ENCODE results near the gene LHPP. TPM values are rescaled to one million over a fixed set of nuclear protein-coding genes. Genes with fewer than 3 reads are reported as not detected.

The LHPP gene
- total RNA-seq, 2 donors from 2014 or later: 4.9 to 9.9 TPM

GRCh38 chr10:124525751-124526600 lies 64.4 kb downstream of the LHPP start:
- no peaks in the 10 kb centered on the region for H3K36me3 ChIP-seq (replicated peaks in 1 of 2; ENCODE audit: insufficient read depth in 1 of 2, low read depth in 2 of 2)
- no peaks in the 10 kb centered on the region for H3K9me3 ChIP-seq
- intact Hi-C loops (cut with DNase I): loop anchor here (10.0 kb wide), 1 partner anchor 299 kb away; no protein-coding TSS in a partner anchor
- peaks cover 29% of the 10 kb centered on the region for H3K4me1 ChIP-seq
- TF ChIP-seq, protein P1, sequence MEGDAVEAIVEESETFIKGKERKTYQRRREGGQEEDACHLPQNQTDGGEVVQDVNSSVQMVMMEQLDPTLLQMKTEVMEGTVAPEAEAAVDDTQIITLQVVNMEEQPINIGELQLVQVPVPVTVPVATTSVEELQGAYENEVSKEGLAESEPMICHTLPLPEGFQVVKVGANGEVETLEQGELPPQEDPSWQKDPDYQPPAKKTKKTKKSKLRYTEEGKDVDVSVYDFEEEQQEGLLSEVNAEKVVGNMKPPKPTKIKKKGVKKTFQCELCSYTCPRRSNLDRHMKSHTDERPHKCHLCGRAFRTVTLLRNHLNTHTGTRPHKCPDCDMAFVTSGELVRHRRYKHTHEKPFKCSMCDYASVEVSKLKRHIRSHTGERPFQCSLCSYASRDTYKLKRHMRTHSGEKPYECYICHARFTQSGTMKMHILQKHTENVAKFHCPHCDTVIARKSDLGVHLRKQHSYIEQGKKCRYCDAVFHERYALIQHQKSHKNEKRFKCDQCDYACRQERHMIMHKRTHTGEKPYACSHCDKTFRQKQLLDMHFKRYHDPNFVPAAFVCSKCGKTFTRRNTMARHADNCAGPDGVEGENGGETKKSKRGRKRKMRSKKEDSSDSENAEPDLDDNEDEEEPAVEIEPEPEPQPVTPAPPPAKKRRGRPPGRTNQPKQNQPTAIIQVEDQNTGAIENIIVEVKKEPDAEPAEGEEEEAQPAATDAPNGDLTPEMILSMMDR (IDR thresholded peaks at IDR 0.05): no peak
- TF ChIP-seq POLR2A (IDR thresholded peaks at IDR 0.05): no peak
- H3K4me3 ChIP-seq: no peak overlapping the region
- DNase-seq: no peak
- H3K27ac ChIP-seq: no peak overlapping the region
- WGBS, 2 donors: 87 to 97% methylated on average over 10 to 20 of the region's 20 CpGs
- H3K27me3 ChIP-seq: no peaks in the 10 kb centered on the region
- no peak for ATAC-seq

DNA sequence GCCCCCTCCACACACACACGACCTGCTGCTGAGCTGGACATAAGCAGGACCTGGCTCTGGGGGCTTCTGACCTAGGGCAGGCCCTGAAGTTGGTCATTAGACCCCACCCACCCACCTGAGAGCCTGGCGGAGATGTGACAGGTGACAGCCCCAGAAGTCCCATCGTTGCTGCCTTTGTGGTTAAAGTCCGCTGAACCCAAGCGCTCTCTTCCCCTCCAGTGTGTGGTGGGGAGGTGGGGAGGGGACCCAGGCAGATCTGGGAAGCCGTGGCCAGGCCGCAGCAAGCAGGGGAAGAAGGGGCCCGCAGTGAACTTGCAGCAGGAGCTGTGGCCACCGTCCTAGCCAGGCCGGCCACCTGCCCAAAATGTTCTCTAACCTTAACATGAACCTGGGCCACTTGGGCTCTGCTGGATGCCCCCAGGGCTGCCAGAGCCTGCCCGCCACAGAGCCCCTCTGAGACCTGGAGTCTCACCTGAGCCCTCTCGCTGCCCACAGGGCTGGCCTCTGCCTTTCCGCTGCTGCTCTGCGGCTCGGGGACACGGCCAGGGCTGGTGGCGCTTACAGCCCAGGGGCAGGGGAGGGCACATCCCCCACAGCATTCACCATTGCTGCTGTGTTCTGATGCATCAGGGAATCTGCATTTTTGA lies 65.1 kb downstream of the LHPP start:
- 55 to 75% methylated on average over 2 to 17 of the region's 17 CpGs for WGBS, 2 donors
- DNase-seq: no peak
- ATAC-seq: no peak
- Histone ChIP-seq H3K4me1 (peaks cover 27% of the 10 kb centered on the region), H3K36me3 (replicated peaks in 1 of 2; ENCODE audit: insufficient read depth in 1 of 2, low read depth in 2 of 2) (no peaks in the 10 kb centered on the region), H3K4me3 (no peak overlapping the region), H3K27ac (no peak overlapping the region), H3K27me3 (no peaks in the 10 kb centered on the region), H3K9me3 (no peaks in the 10 kb centered on the region)
- TF ChIP-seq POLR2A (IDR thresholded peaks at IDR 0.05): no peak
- TF ChIP-seq, protein P1 (IDR thresholded peaks at IDR 0.05): no peak
- intact Hi-C loops (cut with DNase I): loop anchor here (10.0 kb wide), 1 partner anchor 298 kb away; no protein-coding TSS in a partner anchor

DNA sequence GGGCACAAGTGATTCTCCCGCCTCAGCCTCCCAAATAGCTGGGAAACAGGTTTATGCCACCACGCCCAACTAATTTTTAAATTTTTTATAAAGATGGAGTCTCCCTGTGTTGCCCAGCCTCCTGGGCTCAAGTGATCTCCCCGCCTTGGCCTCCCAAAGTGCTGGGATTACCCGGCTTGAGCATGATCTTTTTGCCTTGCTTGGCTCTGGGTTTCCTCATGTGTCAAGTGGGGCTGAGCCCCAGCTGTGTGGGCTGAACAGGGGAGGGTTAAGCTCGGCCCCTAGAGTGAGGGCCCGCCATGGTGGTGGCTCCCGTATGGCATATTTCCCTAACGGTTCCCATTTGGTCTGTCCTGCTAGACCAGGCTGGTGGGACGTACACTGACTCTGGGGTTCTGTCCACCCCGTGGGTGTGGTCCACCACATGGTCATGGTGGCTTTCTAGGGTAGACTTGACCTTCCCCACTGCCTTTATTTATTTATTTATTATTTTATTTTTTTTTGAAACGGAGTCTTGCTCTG lies 66.3 kb downstream of the LHPP start:
- H3K27ac ChIP-seq: no peak overlapping the region
- 84 to 85% methylated on average over 9 to 11 of the region's 11 CpGs for WGBS, 2 donors
- intact Hi-C loops (cut with DNase I): loop anchor here (10.0 kb wide), 1 partner anchor 297 kb away; no protein-coding TSS in a partner anchor

GRCh38 chr10:124529661-124530214 lies 68.1 kb downstream of the LHPP start:
- intact Hi-C loops (cut with DNase I): loop anchor here (10.0 kb wide), 1 partner anchor 295 kb away; no protein-coding TSS in a partner anchor
- ATAC-seq (no peak), DNase-seq (no peak)
- Histone ChIP-seq H3K4me1 (peaks cover 6% of the 10 kb centered on the region), H3K4me3 (no peak overlapping the region), H3K36me3 (replicated peaks in 1 of 2; ENCODE audit: insufficient read depth in 1 of 2, low read depth in 2 of 2) (no peaks in the 10 kb centered on the region), H3K9me3 (no peaks in the 10 kb centered on the region), H3K27me3 (no peaks in the 10 kb centered on the region), H3K27ac (no peak overlapping the region)
- WGBS, 2 donors: 47 to 56% methylated on average over 6 to 14 of the region's 17 CpGs
- TF ChIP-seq, protein P1 (IDR thresholded peaks at IDR 0.05): no peak
- TF ChIP-seq POLR2A (IDR thresholded peaks at IDR 0.05): no peak

More for the DNA sequence above, 66.3 kb downstream of the LHPP start:
- Histone ChIP-seq H3K27me3 (no peaks in the 10 kb centered on the region), H3K9me3 (no peaks in the 10 kb centered on the region), H3K4me3 (no peak overlapping the region), H3K4me1 (peaks cover 15% of the 10 kb centered on the region), H3K36me3 (replicated peaks in 1 of 2; ENCODE audit: insufficient read depth in 1 of 2, low read depth in 2 of 2) (no peaks in the 10 kb centered on the region)
- DNase-seq (no peak), ATAC-seq (no peak)
- TF ChIP-seq, protein P1 (IDR thresholded peaks at IDR 0.05): no peak
